HG03469 (cell line): Measurements from ENCODE around the gene CERS6.
A peak's percentile ranks its signal among the peaks of the same experiment; 100 is the strongest.
"Not testable (repeated sequence)": the region's sequence is repeated elsewhere in the genome, so short reads cannot be mapped to it uniquely, and the experiment has no call there.

ENCODE experiments used
- ATAC-seq: cut with Tn5 transposase; IDR thresholded peaks from one replicate; pipeline ENCODE4 v1.9.1; 2021; ENCODE audit warnings: mild to moderate bottlenecking, moderate library complexity, moderate number of reproducible peaks; ENCODE audit not compliant: unreplicated experiment

The CERS6 gene

GRCh38 chr2:168633200-168633599 lies 177.1 kb downstream of the CERS6 start:
- ATAC-seq: no peak

- ATAC-seq: peak; percentile 54
These were observed 177.8 kb downstream of the CERS6 start for GRCh38 chr2:168633895-168634294.

DNA sequence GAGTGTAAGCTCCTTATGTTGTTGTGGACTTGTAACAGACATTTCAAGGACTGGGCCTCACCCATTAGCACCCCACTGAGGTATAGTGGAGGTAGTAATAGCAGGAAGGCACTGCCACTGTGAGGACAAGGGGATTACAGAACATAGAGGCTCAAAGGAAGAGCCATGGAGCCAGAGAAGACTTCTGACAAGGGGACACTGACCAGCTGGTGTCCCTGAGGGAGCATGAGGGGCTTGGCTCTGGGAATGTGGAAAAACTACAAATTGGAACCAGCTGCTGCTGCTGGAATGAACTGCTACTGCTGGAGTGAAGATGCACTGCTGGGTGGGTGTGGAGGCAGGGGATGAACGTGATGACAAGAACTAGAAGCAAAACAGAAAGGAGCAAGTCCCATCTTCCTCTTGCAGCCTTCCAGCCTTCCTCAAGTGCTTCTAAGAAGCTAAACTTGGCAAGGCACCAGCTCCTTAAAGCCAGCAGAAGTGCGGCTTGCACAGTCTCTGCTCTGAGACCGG lies 179.0 kb downstream of the CERS6 start:
- ATAC-seq: no peak

- ATAC-seq: no peak
These were observed 182.9 kb downstream of the CERS6 start for GRCh38 chr2:168639018-168639417.

DNA sequence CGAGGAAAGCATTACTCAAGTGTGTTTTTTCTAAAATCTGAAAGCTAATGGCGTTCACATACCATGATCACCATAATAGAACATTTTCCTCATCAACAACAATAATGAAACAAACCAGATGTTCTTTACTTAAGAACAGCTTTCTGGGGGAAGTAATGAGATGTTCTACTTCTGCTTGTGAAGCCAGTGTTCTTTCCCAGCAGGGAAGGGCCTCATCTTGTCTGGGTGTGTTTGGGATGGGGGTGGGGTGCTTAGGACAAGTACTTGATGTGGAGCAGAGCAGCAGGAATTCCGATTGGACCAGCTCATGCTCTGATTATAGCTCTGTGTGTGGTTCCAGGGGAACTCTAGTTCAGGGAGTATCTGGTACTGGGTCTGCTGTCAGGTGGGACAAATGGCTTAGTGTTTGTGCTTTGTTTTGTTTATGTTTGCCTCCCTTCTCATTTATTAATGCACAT lies 183.4 kb downstream of the CERS6 start:
- ATAC-seq: no peak

DNA sequence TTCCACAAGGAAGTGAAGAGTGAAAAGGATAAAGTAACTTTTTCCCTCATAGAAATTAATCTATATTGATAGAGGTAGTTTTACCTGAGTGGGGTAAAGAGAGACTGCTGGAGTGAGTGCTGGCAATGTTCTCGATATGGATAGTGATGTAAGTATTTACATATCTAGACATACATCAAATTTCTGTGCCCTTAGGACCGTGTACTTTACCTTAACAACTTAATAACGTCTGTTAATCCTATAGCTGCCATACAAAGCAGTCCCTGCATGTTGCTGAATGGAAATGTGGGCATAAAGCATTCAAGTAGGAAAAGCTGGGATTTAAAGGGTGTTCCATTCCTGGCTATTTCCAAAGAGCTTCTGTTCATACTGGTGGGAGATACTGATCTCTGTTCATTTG lies 184.0 kb downstream of the CERS6 start:
- no peak for ATAC-seq

DNA sequence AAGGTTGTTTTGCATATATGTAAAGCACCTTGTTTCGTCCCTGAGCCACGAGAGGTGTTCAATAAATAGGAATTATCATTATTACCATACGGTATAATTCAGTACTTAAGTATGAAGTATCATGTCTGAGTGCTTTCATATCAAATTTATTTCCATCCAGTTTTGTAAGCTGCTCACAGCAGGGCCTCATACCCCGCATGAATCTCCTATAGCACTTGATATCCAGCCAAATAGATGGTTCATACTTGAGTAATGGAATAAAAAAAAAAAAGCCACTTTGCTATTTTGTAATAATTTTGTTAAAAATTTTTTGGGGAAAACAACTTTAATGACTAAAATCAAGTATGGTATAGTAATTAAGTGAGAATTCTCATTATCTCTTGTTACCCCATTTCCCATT lies 185.6 kb downstream of the CERS6 start:
- no peak for ATAC-seq

GRCh38 chr2:168642873-168643272 lies 186.8 kb downstream of the CERS6 start:
- ATAC-seq: no peak

GRCh38 chr2:168643979-168644378 lies 187.9 kb downstream of the CERS6 start:
- ATAC-seq: no peak

GRCh38 chr2:168645696-168646338 lies 189.7 kb downstream of the CERS6 start:
- ATAC-seq: no peak

- ATAC-seq: no peak
These were observed 193.0 kb downstream of the CERS6 start for GRCh38 chr2:168649105-168649504.

DNA sequence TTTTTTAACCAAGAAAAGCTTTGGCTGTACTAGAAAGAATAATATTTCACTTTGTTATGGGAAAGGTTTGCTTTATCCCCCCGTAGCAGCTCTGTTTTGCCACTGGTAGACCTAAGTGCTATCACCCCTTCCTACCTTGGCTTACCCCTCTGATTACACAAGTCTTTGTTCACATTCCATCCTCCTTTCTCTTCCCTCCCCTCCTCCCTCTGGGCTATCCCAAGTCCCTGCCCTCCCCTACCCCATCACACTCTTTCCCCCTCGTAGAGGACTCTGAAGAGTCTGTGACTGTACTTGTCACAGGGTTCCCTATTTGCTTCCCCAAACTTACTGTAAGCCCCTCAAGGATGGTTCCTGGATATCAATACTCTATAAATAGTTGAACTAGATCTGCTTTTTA lies 193.5 kb downstream of the CERS6 start:
- no peak for ATAC-seq

DNA sequence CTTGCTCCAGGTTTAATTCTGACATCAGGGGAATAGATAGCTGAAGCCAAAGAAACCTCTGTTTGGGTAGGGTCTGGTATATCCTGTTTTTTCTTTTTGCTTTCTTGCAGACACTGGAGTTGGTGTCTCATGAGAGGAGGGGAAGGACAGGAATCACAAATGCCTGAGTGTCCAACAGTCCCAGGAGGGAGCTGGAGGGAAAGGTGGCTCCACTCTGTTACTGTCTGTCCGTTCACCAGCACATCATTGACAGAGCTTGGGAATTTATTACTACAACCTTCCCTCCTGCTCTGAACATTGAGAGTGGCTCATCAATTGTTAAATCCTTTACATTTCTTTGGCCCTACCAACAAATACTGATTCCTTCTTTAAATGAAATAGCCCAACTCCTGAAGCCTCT lies 194.1 kb downstream of the CERS6 start:
- no peak for ATAC-seq

GRCh38 chr2:168650781-168651180 lies 194.7 kb downstream of the CERS6 start:
- no peak for ATAC-seq

GRCh38 chr2:168652997-168653921 lies 197.2 kb downstream of the CERS6 start:
- ATAC-seq: no peak

DNA sequence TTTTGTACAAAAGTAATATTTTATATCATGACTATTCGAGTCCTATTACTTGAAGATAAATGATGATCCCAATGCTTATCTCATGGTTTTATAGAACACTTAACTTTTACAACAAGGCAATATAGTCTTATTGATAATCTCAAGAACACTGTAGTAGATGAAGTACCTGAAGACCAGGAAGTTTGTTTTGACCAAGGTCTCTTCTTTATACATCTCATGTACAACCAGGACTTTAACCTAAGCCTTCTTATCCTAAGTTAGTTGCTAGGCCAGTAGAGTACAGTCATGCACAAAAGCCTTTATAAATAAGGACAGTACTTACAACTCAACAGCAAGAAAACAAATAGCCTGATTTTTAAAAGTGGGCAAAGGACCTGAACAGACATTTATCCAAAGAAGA lies 198.6 kb downstream of the CERS6 start:
- ATAC-seq: no peak

DNA sequence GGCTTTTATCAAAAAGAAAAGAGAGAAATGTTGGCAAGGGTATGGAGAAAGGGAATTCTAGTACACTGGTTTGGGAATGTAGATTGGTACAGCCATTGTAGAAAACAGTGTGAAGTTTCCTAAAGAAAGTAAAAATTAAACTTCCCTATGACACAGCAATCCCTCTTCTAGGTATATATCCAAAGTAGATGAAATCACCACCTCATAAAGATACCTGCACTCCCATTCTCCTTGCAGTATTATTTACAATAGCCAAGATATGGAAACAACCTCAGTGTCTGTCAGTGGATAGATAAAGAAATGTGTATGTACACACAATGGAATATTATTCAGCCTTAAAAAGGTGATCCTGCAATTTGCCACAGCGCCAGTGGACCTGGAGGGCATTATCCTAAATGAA lies 199.1 kb downstream of the CERS6 start:
- ATAC-seq: no peak

GRCh38 chr2:168657378-168657777 lies 201.3 kb downstream of the CERS6 start:
- not testable (repeated sequence) for ATAC-seq

DNA sequence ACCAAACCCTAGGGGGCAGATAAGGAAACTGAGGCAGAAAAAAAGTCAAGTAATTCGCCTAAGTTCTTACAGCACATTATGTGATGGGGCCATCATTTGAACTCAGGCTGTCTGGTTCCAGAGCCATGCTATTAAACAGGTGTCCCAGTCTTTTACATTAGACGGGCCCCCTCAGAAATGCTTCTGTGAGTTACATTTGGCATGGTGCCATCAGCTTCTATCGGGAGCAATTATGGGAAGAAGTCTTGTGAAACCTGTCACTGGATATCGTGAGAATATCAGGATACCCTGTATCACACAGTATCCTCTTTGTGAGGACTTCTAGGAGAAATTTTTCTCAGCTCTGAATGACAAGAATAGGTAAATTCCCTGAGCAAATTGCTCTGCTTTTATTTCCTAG lies 202.6 kb downstream of the CERS6 start:
- no peak for ATAC-seq

GRCh38 chr2:168660870-168661862 lies 205.1 kb downstream of the CERS6 start:
- no peak for ATAC-seq

DNA sequence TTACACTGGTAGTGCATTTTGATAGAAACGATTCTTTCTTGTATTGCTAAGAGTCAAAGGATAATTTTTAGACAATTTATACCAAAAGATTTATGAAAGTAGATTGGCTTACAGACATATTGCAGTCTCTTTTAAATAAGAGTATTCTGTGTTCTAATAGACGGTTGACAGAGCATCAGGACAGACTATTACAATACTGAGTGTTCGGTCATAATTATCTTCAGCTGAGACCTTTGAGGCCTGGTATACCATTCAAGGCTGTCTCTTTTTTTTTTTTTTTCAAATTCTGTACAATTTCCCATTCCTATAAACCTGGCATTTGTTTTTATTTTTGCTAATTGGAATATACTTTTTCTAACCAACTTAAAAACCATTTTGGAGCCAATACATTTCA lies 205.8 kb downstream of the CERS6 start:
- no peak for ATAC-seq
